ENCODE measurements around the gene RAB36. TPM values are rescaled to one million over a fixed set of nuclear protein-coding genes. Genes with fewer than 3 reads are reported as not detected.

RAB36 gene
- total RNA-seq, 2 experiments from 2014 or later = 0.41 to 3.0 TPM

- CTCF ChIA-PET (ENCODE audit: unreplicated experiment) = no interaction called here
- Histone ChIP-seq H3K4me3 (ENCODE audit: low read depth, low read length, poor library complexity, severe bottlenecking) (no peak overlapping the region), H3K4me2 (ENCODE audit: low read length) (no peak overlapping the region), H3K4me1 (ENCODE audit: insufficient read depth, low read length, poor library complexity, severe bottlenecking) (no peaks in the 10 kb centered on the region), H3K36me3 (ENCODE audit: insufficient read depth, low read length) (peaks cover 19% of the 10 kb centered on the region; the same call in 1 of the 2 replicates), H3K79me2 (ENCODE audit: insufficient read depth, low read depth, low read length) (no peaks in the 10 kb centered on the region), H4K20me1 (ENCODE audit: insufficient read depth, low read length) (no peaks in the 10 kb centered on the region), H3K9me3 (ENCODE audit: low read length) (no peaks in the 10 kb centered on the region), H3K27ac (ENCODE audit: low read depth, low read length, poor library complexity, severe bottlenecking) (no peak overlapping the region), H3K9me2 (ENCODE audit: insufficient read depth, low read length) (no peaks in the 10 kb centered on the region), H2AFZ (ENCODE audit: low read length) (no peak overlapping the region)
- BruUV-seq (replicated peaks) = no TSS peak
- POLR2A ChIA-PET = interaction anchor here (1.5 kb wide), 1 partner anchor 9 kb away, joined by 4 read pairs; no protein-coding TSS in a partner anchor
- no peak for TF ChIP-seq CTCF (conservative IDR thresholded peaks at IDR 0.05; ENCODE audit: low read length)
- TF ChIP-seq EZH2phosphoT487 (IDR thresholded peaks at IDR 0.05; ENCODE audit: borderline replicate concordance, low read depth, low read length) = no peak
- no peak for DNase-seq (ENCODE audit: low spot score)
- intact Hi-C loops (cut with micrococcal nuclease; ENCODE audit: unreplicated experiment) = loop anchor here (10.0 kb wide), 1 partner anchor 318 kb away; no protein-coding TSS in a partner anchor
Measured at GRCh38 chr22:23122216-23122957, 22.9 kb upstream of the RAB36 start.

GRCh38 chr22:23122992-23123803 is 22.1 kb upstream of the RAB36 start:
- no peaks in the 10 kb centered on the region for H3K9me3 ChIP-seq (ENCODE audit: low read length)
- no peak for DNase-seq (ENCODE audit: low spot score)
- H2AFZ ChIP-seq (ENCODE audit: low read length) = no peak overlapping the region
- no peaks in the 10 kb centered on the region for H3K79me2 ChIP-seq (ENCODE audit: insufficient read depth, low read depth, low read length)
- no peak for TF ChIP-seq CTCF (conservative IDR thresholded peaks at IDR 0.05; ENCODE audit: low read length)
- TF ChIP-seq EZH2phosphoT487 (IDR thresholded peaks at IDR 0.05; ENCODE audit: borderline replicate concordance, low read depth, low read length) = no peak
- no TSS peak for BruUV-seq (replicated peaks)
- no peak overlapping the region for H3K4me3 ChIP-seq (ENCODE audit: low read depth, low read length, poor library complexity, severe bottlenecking)
- peaks cover 19% of the 10 kb centered on the region; the same call in 1 of the 2 replicates for H3K36me3 ChIP-seq (ENCODE audit: insufficient read depth, low read length)
- H3K27ac ChIP-seq (ENCODE audit: low read depth, low read length, poor library complexity, severe bottlenecking) = no peak overlapping the region
- no peaks in the 10 kb centered on the region for H3K9me2 ChIP-seq (ENCODE audit: insufficient read depth, low read length)
- ChIA-PET POLR2A (no interaction called here), CTCF (ENCODE audit: unreplicated experiment) (no interaction called here)
- no peaks in the 10 kb centered on the region for H4K20me1 ChIP-seq (ENCODE audit: insufficient read depth, low read length)
- intact Hi-C loops (cut with micrococcal nuclease; ENCODE audit: unreplicated experiment) = loop anchor here (10.0 kb wide), 1 partner anchor 318 kb away; no protein-coding TSS in a partner anchor
- no peak overlapping the region for H3K4me2 ChIP-seq (ENCODE audit: low read length)
- peaks cover 7% of the 10 kb centered on the region for H3K4me1 ChIP-seq (ENCODE audit: insufficient read depth, low read length, poor library complexity, severe bottlenecking)
